K562 (cell line): ENCODE results near the gene C1QTNF12. TPM values are rescaled to one million over a fixed set of nuclear protein-coding genes. Genes with fewer than 3 reads are reported as not detected.
A peak's percentile ranks its signal among the peaks of the same experiment; 100 is the strongest.

Experiments
- ATF2 ChIP-seq: sonication (generic); formaldehyde crosslinking; IDR thresholded peaks from 2 replicates; pipeline ENCODE4 v1.8.1; 2022; ENCODE audit warnings: missing genetic modification reagents
- CC2D1A ChIP-seq: fragments of 450-650 bp; IDR thresholded peaks from 2 replicates; pipeline ENCODE4 v1.6.1; 2017; ENCODE audit warnings: mild to moderate bottlenecking
- POLR2AphosphoS2 ChIP-seq: IDR thresholded peaks from 2 replicates; pipeline ENCODE4 v1.6.1; 2012; ENCODE audit warnings: low read length, improper control_type of control experiment
- THAP7 ChIP-seq: fragments of 250-450 bp; sonication (Bioruptor Pico); IDR thresholded peaks from 2 replicates; pipeline ENCODE4 v1.5.0; 2021
- ZBTB5 ChIP-seq: fragments of 450-650 bp; IDR thresholded peaks from 2 replicates; pipeline ENCODE4 v1.6.1; 2017; ENCODE audit warnings: antibody characterized with exemption
- ZKSCAN3 ChIP-seq: fragments of 250-450 bp; sonication (Bioruptor Pico); IDR thresholded peaks from 2 replicates; pipeline ENCODE4 v1.4.0; 2020
- ZNF277 ChIP-seq: fragments of 250-450 bp; sonication (Bioruptor Pico); IDR thresholded peaks from 2 replicates; pipeline ENCODE4 v1.8.0; 2022; ENCODE audit warnings: inconsistent platforms, mild to moderate bottlenecking, moderate library complexity, borderline replicate concordance
- polyA plus RNA-seq, 8 experiments: library from polyadenylated mRNA; depleted of rRNA in 4 of 8; stranded (reverse) in 5 of 8; unstranded in 3 of 8; fragments of >200 nt; fragmentation: Nextera tagmentation in 2 of 8; fragmentation: Illumina TruSeq in 1 of 8; extraction: Ambion mirVana in 2 of 8; extraction: Trizol in 1 of 8; gene quantifications; 2 replicates each; pipeline versions ENCODE4 v1.2.1 to v1.2.3, GENCODE V29; 2011 to 2014; ENCODE audit warnings: inconsistent platforms in 1 of 8, missing spikeins in 1 of 8
- total RNA-seq, 7 experiments: library from RNA; depleted of rRNA in 6 of 7; stranded (reverse); fragments of >200 nt in 6 of 7; fragmentation: Illumina TruSeq in 2 of 7; extraction: Trizol in 2 of 7; gene quantifications; 2 replicates each; pipeline versions ENCODE4 v1.2.1 to v1.2.3, GENCODE V29; 2011 to 2021; ENCODE audit warnings: low replicate concordance in 1 of 7

The C1QTNF12 gene
- total and polyA plus RNA-seq, 9 of the 15 experiments (the other 6 are each of a cell fraction or from before 2014, with no cell fraction given), result 0.11 to 4.3 (median 0.93) TPM; not detected in 3

GRCh38 chr1:1231400-1232207 lies 14.9 kb downstream of the C1QTNF12 start, which contains the start of gene SDF4 (continued):
- TF ChIP-seq ZBTB5, result no peak
- TF ChIP-seq ATF2 (CRISPR knock-in tag), result no peak
- TF ChIP-seq POLR2AphosphoS2, result no peak
- TF ChIP-seq CC2D1A, result no peak
- 0 out of 2 replicates have a peak, but pooled peaks have one; percentile 39 for TF ChIP-seq THAP7 (CRISPR knock-in tag)
- TF ChIP-seq ZKSCAN3, result no peak
- TF ChIP-seq ZNF277 (CRISPR knock-in tag), result no peak
